Right hindlimb (tissue), 1 donor: ENCODE measurements around the gene CDH7.

Experiments
- DNase-seq: peaks from one replicate; pipeline ENCODE4 v3.0.0-alpha.2; 2018

The CDH7 gene

GRCh38 chr18:65769652-65770051 is 18.8 kb downstream of the CDH7 start:
- no peak for DNase-seq

GRCh38 chr18:65786474-65786873 is 35.7 kb downstream of the CDH7 start:
- no peak for DNase-seq

GRCh38 chr18:65788373-65788772 is 37.6 kb downstream of the CDH7 start:
- DNase-seq, result no peak

DNA sequence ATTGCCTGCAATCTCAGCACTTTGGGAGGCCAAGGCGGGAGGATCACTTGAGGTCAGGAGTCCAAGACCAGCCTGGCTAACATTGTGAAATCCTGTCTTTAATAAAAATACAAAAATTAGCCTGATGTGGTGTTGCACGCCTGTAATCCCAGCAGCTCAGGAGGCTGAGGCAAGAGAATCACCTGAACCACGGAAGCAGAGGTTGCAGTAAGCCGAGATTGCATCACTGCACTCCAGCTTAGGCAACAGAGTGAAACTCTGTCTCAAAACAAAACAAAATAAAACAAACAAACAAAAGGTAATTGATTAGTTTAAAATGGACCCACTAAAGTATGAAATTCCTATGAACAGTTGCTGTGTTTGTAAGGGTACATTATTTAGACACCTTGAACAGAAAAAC is 39.8 kb downstream of the CDH7 start:
- DNase-seq, result no peak

DNA sequence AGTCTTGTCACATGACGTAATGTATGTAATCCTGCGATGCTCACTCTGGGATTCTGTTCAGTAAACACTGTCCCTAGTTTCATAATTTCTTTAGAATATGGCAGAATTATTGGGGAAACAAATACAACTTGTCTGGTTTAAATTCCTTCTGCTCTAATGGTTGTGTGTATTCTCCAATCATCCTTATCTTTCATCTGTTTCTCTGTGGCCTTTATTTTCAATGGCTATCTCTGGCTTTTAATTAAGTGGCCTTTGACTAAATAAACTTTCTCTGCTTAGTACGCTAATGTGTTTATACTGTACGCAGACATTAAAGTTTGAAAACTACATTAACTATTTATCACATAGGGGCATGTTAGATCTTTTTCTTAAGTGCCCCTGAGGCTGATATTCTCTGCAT is 40.9 kb downstream of the CDH7 start:
- no peak for DNase-seq

DNA sequence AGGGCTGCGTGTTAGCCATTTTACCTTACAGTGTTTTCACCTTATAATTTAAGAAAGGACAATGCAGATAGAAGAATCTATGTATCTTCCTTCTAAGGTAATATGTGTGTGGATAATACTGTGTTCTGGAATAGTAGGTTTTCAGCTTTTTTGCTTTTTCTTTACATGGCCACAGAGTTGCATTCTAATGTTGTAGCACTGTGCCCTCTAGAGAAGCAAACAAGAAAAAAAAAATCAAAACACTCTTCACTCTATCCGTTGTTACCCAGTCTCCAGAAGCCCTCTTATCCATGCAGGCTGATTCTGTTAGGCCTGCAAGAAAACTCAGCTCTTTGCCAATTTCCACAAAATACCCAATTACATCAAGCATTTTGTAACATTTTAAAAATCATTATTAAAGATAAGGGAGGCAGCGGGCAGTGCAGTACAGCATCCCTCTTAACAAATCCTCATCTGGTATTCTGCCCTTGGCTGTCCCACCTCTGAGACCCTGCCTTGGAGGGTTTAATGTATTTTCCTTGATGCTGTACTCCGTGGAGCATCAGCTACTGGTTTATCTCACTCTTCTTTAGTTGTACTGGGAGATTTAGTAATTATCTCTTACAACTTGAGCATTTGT is 41.8 kb downstream of the CDH7 start:
- no peak for DNase-seq

DNA sequence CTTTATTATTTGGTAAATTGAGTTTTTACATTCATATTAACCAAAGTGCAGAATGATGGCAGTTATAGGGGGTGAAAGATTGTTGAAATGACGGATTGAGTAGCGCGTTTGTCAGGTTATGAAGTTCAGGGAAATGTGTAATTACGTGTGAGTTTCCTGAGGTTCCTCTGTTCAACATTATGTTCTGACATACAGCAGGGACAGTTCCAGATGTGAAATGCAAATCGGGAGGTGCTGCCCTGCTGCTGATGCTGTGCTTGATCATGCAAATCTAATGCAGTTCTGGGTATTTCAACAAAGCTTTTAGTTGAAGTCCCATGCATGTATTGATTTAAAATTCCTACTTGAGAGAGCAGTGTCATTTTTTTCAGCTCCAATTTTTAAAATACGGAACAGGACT is 57.9 kb downstream of the CDH7 start:
- DNase-seq, result no peak

GRCh38 chr18:65811307-65811706 is 60.5 kb downstream of the CDH7 start:
- DNase-seq, result no peak

- DNase-seq, result no peak
Measured at GRCh38 chr18:65815506-65815905, 64.7 kb downstream of the CDH7 start.

- DNase-seq, result no peak
Measured at GRCh38 chr18:65817178-65817577, 66.4 kb downstream of the CDH7 start.

DNA sequence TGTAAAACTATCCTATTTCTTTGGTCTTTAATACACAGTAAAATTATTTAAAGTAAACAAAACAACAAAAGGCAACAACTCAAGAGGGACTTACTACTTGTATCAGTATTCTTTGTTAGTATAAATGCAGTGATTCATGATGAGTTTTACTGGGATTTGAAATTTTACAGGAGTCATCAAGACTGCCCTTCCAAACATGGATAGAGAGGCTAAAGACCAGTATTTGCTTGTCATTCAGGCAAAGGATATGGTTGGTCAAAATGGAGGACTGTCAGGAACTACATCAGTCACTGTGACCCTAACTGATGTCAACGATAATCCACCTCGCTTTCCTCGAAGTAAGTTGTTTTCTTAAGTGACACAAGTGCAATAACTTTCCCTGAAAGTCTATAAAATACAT is 71.1 kb downstream of the CDH7 start:
- DNase-seq, result no peak

- no peak for DNase-seq
Measured at GRCh38 chr18:65822826-65823225, 72.0 kb downstream of the CDH7 start.

DNA sequence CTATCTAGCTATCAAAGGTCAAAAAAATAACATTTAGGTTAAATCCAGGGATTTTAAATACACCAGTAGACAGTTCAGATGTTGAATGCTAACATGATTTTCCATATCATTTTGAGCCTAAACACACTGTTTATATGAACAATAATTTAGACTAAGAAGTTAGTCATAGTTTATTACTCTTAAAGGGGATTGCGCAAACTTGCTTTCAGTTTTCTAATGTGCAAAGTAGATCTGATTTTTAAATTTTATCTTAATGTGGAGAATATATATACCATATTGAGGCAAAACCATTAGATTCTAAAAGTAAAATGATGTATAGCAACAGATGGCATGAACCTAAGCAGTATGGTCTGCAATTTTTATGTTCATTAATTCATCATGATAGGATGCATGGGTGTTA is 76.6 kb downstream of the CDH7 start:
- no peak for DNase-seq

DNA sequence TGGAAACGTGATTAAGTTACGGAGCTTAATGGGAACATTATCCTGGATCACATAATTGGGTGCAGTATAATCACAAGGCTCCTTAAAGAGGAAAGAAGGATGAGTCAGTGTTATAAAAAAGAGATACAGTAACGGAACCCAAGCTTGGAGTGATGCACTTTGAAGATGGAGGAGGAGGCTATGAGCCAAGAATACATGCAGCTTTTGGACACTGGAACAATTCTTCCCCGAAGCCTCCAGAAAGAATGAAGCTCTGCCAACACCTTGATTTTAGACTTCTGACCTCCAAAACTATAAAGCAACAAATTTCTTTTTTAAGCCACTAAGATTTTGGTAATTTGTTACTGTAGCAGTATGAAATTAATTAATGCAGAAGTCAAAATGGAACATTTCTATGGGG is 85.1 kb downstream of the CDH7 start:
- DNase-seq, result no peak

DNA sequence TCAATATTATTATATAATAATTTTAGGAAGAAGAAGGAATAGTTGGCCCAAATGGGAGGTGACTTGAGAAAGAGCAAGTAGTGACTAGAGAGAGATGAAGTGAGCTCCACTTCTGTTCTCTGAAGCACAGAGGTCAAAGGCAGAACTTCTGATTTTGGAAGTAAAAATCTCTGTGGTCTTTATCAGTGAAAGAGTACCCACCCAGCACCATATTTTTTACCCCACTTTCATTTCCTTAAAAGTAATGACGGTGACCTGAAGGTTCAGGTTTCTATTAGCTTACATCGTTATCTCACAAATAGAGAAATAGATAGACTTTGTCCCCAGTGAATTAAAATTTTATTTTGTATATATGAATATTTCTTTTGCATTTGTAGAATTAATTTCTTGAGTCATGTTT is 95.3 kb downstream of the CDH7 start:
- DNase-seq, result no peak

GRCh38 chr18:65852273-65852672 is 101.5 kb downstream of the CDH7 start:
- DNase-seq, result no peak

DNA sequence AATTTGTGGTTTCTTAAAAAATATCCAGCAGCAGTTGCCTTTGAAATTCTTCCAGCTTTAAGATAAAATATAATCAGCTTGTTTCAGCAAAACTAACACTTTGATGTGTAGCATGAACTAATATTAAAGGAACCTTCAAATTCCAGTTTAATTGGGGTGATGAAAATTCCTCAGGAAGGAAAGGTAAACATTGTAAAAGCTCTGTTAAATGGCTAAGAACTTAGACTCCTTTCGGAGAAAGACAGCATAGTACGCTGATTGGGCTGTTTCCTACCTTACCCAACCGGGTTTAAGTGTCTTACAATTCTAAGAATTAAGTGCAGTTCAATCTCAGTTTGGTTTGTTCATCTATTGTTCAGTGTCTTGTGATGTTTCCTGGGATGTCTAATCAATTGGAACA is 108.3 kb downstream of the CDH7 start:
- DNase-seq, result no peak

GRCh38 chr18:65869527-65869926 is 118.7 kb downstream of the CDH7 start:
- DNase-seq, result no peak

GRCh38 chr18:65876310-65876709 is 125.5 kb downstream of the CDH7 start:
- DNase-seq, result no peak

DNA sequence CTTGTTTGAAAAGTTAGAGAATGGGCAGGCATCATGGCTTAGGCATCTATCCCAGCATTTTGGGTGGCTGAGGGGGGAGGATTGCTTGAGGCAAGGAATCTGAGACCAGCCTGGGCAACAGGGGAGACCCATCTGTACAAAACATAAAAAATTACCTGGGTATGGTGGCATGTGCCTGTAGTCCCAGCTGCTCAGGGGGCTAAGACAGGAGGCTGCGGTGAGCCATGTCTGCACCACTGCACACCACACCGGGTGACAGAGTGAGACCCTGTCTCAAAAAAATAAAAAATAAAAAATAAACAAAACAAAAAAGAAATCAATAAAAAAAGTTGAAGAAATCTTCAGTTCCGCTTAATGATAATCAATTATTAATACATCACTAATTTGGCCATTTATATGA is 146.5 kb downstream of the CDH7 start:
- DNase-seq, result no peak

- DNase-seq, result no peak
Measured at GRCh38 chr18:65901522-65901921, 150.7 kb downstream of the CDH7 start.

DNA sequence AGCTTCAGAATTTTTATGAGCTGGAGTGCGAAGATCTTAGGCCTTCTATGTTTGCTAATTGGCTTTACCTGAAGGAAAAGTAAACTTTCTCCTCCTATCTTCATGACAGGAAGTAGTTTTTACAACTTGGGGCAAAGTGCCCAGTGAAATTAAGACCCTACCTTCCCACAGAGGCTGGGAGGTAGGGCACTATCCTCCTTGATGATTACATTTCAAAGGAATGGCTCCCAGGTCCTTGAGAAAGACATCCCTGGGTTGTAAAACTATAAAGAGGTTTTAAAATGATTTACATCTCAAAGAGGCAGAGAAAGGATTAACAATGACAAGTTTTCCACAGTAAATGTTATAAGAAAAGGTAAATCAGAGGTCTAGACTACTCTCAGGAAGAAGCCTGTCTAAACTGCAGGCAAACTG is 155.8 kb downstream of the CDH7 start:
- DNase-seq, result no peak

DNA sequence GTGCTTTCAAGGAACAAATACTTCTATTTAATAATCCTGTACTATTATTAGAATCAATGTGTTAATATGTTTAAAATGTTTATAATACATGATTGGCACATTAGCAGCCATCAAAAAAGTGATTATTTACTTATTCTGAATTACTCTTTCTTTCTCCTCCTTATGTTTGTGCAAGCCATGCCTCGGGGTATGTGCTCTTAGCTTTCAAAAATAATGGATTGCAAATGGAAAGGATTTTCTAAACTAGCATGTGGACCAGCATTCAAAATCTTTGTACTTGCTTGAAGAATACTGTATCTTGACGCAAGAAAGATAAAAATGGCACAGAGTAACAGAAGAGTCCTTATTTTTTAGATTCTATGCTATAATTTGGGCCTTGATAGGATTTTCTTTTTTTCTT is 156.5 kb downstream of the CDH7 start:
- no peak for DNase-seq

DNA sequence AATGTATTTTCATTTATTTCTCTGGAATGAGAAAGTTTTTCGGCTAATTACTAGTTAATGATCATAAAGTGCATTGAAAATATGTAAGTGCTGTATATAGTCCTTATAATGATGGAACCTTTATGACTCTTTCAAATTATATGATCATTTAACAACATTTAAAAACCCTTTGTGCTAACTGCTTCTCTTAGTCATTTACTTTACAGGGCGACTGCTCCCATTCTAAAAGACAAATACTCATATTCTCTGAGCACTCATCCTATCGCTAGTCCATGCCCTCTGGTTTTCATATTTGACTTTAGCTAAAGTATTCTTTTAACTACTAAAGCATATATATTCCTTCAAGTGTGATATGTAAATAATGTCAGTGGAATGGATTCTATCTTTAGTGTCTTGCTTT is 168.2 kb downstream of the CDH7 start:
- no peak for DNase-seq

DNA sequence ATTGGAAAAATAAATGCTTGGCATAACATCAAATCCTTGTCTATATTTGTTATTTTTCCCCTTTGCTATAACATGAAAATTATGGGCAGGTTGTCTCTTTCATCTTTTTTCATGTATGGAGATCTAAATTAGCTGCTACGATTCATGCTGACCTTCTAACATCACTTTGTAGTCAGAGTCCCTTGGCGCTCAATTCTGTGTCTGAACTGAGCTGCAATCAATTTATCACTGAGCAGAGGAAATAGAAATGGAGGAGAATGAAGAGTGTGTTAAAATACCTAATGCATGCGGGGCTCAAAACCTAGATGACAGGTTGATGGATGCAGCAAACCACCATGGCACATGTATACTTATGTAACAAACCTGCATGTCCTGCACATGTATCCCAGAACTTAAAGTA is 168.9 kb downstream of the CDH7 start:
- DNase-seq, result no peak

GRCh38 chr18:65922103-65922502 is 171.3 kb downstream of the CDH7 start:
- DNase-seq, result no peak
